Transverse colon (tissue), 4 donors: Measurements from ENCODE around the gene SLC22A23.

Experiments used
- CTCF ChIP-seq, 5 experiments: fragments of 200-600 bp in 3 of 5; fragments of 450-650 bp in 2 of 5; sonication (generic) in 3 of 5; IDR thresholded peaks; 1 replicate in 2 of 5; 2 replicates in 3 of 5; pipeline ENCODE4 v1.5.1; 2016 to 2017; ENCODE audit warnings: antibody characterized with exemption in 5 of 5, inconsistent platforms in 3 of 5, mild to moderate bottlenecking in 2 of 5, moderate library complexity in 1 of 5
- POLR2AphosphoS5 ChIP-seq, 3 donors: sonication (generic); formaldehyde crosslinking; IDR thresholded peaks; one replicate each; pipeline ENCODE4 v1.6.1; 2016; ENCODE audit warnings: antibody characterized with exemption in 3 of 3

DNA sequence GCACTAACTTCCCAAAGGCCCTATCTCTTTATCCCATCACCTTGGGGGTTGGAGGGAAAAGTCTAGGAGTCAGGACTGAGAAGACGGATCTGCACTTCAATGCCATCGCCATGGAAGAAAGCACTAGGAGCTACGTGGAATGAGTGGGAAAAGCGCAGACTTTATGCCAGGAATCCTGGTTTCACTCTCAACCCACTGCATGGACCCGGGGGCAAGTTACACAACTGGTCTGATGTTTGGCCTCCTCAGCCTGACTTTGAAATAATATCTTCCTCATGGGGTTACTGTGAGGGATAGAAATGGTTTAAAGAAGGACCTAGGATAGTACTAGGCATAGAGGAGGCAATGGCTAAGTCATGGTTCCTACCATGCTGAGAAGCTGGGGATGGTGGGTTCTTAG is 211.6 kb downstream of the SLC22A23 start:
- TF ChIP-seq CTCF (IDR thresholded peaks at IDR 0.05) = no peak
- TF ChIP-seq POLR2AphosphoS5 (IDR thresholded peaks at IDR 0.05) = no peak
